Liver (tissue), 9 donors: Measurements from ENCODE around the gene TIMP3. TPM values are rescaled to one million over a fixed set of nuclear protein-coding genes. Genes with fewer than 3 reads are reported as not detected.

Source experiments
- DNase-seq: peaks from one replicate; pipeline ENCODE4 v3.0.0-alpha.2; 2017; ENCODE audit warnings: low spot score
- H3K27ac ChIP-seq, 2 donors: one replicate each; pipeline ENCODE4 v1.7.0; 2013; ENCODE audit warnings: inconsistent platforms in 2 of 2, low read length in 2 of 2, control low read depth in 1 of 2, low read depth in 1 of 2, mild to moderate bottlenecking in 1 of 2
- H3K27me3 ChIP-seq, 4 donors: one replicate each; pipeline versions ENCODE4 v1.6.1 to v1.7.0; 2013; ENCODE audit warnings: low read length in 3 of 4, inconsistent platforms in 1 of 4, mild to moderate bottlenecking in 1 of 4, moderate library complexity in 1 of 4; ENCODE audit not compliant: control insufficient read depth in 4 of 4, insufficient read depth in 4 of 4
- H3K36me3 ChIP-seq, 4 donors: one replicate each; pipeline versions ENCODE4 v1.6.1 to v1.7.0; 2013; ENCODE audit warnings: low read length in 3 of 4, mild to moderate bottlenecking in 3 of 4, low read depth in 1 of 4, moderate library complexity in 1 of 4; ENCODE audit not compliant: control insufficient read depth in 4 of 4, insufficient read depth in 3 of 4
- H3K4me1 ChIP-seq, 4 donors: one replicate each; pipeline versions ENCODE4 v1.6.1 to v1.7.0; 2013; ENCODE audit warnings: low read length in 3 of 4, mild to moderate bottlenecking in 3 of 4, moderate library complexity in 1 of 4; ENCODE audit not compliant: control insufficient read depth in 4 of 4, insufficient read depth in 4 of 4
- H3K4me3 ChIP-seq, 3 donors: one replicate each; pipeline versions ENCODE4 v1.6.1 to v1.7.0; 2013; ENCODE audit warnings: low read length in 3 of 3, control low read depth in 1 of 3, low read depth in 1 of 3, mild to moderate bottlenecking in 1 of 3
- H3K9ac ChIP-seq, 2 donors: one replicate each; pipeline ENCODE4 v1.7.0; 2013; ENCODE audit warnings: low read length in 2 of 2, mild to moderate bottlenecking in 2 of 2, moderate library complexity in 2 of 2, control low read depth in 1 of 2, low read depth in 1 of 2
- H3K9me3 ChIP-seq, 4 donors: one replicate each; pipeline versions ENCODE4 v1.6.1 to v1.7.0; 2013; ENCODE audit warnings: low read length in 3 of 4; ENCODE audit not compliant: control insufficient read depth in 4 of 4
- EGR1 ChIP-seq, 2 donors: IDR thresholded peaks; 2 replicates each; pipeline ENCODE4 v1.6.1; 2016 to 2018; ENCODE audit warnings: antibody characterized with exemption in 2 of 2, low read depth in 2 of 2
- FOXA1 ChIP-seq: IDR thresholded peaks from 2 replicates; pipeline ENCODE4 v1.6.1; 2016; ENCODE audit warnings: antibody characterized with exemption
- FOXA2 ChIP-seq: IDR thresholded peaks from 2 replicates; pipeline ENCODE4 v1.6.1; 2016; ENCODE audit warnings: antibody characterized with exemption
- GABPA ChIP-seq, 2 donors: IDR thresholded peaks in 1 of 2; conservative IDR thresholded peaks in 1 of 2; 2 replicates each; pipeline ENCODE4 v1.6.1; 2016; ENCODE audit warnings: antibody characterized with exemption in 2 of 2, mild to moderate bottlenecking in 1 of 2, moderate library complexity in 1 of 2
- HNF4A ChIP-seq, 2 donors: conservative IDR thresholded peaks; 2 replicates each; pipeline ENCODE4 v1.6.1; 2016; ENCODE audit warnings: antibody characterized with exemption in 2 of 2, mild to moderate bottlenecking in 2 of 2
- HNF4G ChIP-seq: IDR thresholded peaks from 2 replicates; pipeline ENCODE4 v1.6.1; 2016; ENCODE audit warnings: antibody characterized with exemption
- JUND ChIP-seq, 2 donors: IDR thresholded peaks; 2 replicates each; pipeline ENCODE4 v1.6.1; 2016; ENCODE audit warnings: antibody characterized with exemption in 2 of 2
- NR2F2 ChIP-seq: IDR thresholded peaks from 2 replicates; pipeline ENCODE4 v1.6.1; 2016; ENCODE audit warnings: antibody characterized with exemption
- RAD21 ChIP-seq, 2 donors: IDR thresholded peaks; 2 replicates each; pipeline ENCODE4 v1.6.1; 2016; ENCODE audit warnings: antibody characterized with exemption in 2 of 2, mild to moderate bottlenecking in 2 of 2
- RXRA ChIP-seq, 2 donors: IDR thresholded peaks; 2 replicates each; pipeline ENCODE4 v1.6.1; 2017 to 2018; ENCODE audit warnings: antibody characterized with exemption in 2 of 2, mild to moderate bottlenecking in 1 of 2
- SP1 ChIP-seq: IDR thresholded peaks from 2 replicates; pipeline ENCODE4 v1.6.1; 2018; ENCODE audit warnings: antibody characterized with exemption, mild to moderate bottlenecking
- YY1 ChIP-seq: IDR thresholded peaks from 2 replicates; pipeline ENCODE4 v1.6.1; 2016; ENCODE audit warnings: antibody characterized with exemption, mild to moderate bottlenecking
- WGBS: extraction: QIAGEN DNeasy Blood & Tissue Kit; methylation state at CpG from one replicate; pipeline ENCODE4 v1.1.7; 2013; 5-methylcytosine and 5-hydroxymethylcytosine counted together
- polyA plus RNA-seq, 2 donors: library from polyadenylated mRNA; stranded (reverse) in 1 of 2; unstranded in 1 of 2; fragments of 200-250 nt in 1 of 2; fragments of >200 nt in 1 of 2; fragmentation: Nextera tagmentation in 1 of 2; extraction: Ambion mirVana in 1 of 2; gene quantifications; one replicate each; pipeline versions ENCODE4 v1.2.1 to v1.2.3, GENCODE V29; 2013 to 2015
- total RNA-seq, 2 donors: library from RNA; depleted of rRNA; stranded (reverse); fragments of >200 nt; gene quantifications; one replicate each; pipeline ENCODE4 v1.2.3, GENCODE V29; 2014
- TF ChIP-seq, protein P1 (sequence below): IDR thresholded peaks from 2 replicates; pipeline ENCODE4 v1.6.1; 2016; ENCODE audit warnings: antibody characterized with exemption
- TF ChIP-seq, protein P2 (sequence below): IDR thresholded peaks from 2 replicates; pipeline ENCODE4 v1.6.1; 2016; ENCODE audit warnings: antibody characterized with exemption
- TF ChIP-seq, protein P3 (sequence below): IDR thresholded peaks from 2 replicates; pipeline ENCODE4 v1.6.1; 2016; ENCODE audit warnings: antibody characterized with exemption, mild to moderate bottlenecking
- donor health status: healthy.
- donor health status: healthy.
- donor health status: healthy.
- donor health status: healthy.
- donor health status: healthy.

The TIMP3 gene
- total and polyA plus RNA-seq, 4 donors = 28.0 to 44.0 (median 31.2) TPM

DNA sequence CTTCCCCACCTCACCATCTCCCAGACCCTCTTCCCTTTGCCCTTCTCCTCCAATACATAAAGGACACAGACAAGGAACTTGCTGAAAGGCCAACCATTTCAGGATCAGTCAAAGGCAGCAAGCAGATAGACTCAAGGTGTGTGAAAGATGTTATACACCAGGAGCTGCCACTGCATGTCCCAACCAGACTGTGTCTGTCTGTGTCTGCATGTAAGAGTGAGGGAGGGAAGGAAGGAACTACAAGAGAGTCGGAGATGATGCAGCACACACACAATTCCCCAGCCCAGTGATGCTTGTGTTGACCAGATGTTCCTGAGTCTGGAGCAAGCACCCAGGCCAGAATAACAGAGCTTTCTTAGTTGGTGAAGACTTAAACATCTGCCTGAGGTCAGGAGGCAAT lies 58.2 kb downstream of the TIMP3 start:
- Histone ChIP-seq H3K9ac (no peak overlapping the region), H3K4me1 (no peaks in the 10 kb centered on the region), H3K36me3 (peaks cover 0 to 20% (median 18%) of the 10 kb centered on the region in 4 donors), H3K9me3 (no peaks in the 10 kb centered on the region), H3K4me3 (no peak overlapping the region), H3K27me3 (no peaks in the 10 kb centered on the region), H3K27ac (no peak overlapping the region)
- no peak for DNase-seq
- 89% methylated on average over 1 of the region's 1 CpG for WGBS
- TF ChIP-seq JUND (IDR thresholded peaks at IDR 0.05) = no peak
- no peak for TF ChIP-seq RXRA (IDR thresholded peaks at IDR 0.05)
- TF ChIP-seq, protein P1, sequence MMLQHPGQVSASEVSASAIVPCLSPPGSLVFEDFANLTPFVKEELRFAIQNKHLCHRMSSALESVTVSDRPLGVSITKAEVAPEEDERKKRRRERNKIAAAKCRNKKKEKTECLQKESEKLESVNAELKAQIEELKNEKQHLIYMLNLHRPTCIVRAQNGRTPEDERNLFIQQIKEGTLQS = no peak
- no peak for TF ChIP-seq RAD21 (IDR thresholded peaks at IDR 0.05)

DNA sequence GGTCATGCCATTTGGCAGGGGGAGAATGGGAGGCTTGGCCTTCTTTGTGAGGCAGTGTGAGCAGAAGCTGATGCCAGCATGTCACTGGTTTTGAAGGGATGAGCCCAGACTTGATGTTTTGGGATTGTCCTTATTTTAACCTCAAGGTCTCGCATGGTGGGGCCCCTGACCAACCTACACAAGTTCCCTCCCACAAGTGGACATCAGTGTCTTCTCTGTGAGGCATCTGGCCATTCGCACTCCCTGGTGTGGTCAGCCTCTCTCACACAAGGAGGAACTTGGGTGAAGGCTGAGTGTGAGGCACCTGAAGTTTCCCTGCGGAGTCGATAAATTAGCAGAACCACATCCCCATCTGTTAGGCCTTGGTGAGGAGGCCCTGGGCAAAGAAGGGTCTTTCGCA lies 59.8 kb downstream of the TIMP3 start:
- WGBS = 94% methylated on average over 5 of the region's 5 CpGs
- H3K4me3 ChIP-seq = no peak overlapping the region

DNA sequence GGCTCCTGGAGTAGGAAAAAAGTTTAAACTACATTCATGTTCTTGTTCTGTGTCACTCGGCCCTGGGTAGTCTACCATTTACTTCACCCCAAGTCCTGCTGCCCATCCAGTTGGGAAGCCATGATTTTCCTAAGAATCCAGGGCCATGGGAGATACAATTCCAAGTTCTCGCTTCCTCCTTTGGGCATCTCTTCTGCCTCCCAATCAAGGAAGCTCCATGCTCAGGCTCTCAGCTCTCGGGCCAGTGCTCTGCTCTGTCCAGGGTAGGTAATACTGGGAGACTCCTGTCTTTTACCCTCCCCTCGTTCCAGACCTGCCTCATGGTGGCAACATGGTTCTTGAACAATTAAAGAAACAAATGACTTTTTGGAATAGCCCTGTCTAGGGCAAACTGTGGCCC lies 60.6 kb downstream of the TIMP3 start:
- H3K36me3 ChIP-seq = peaks cover 0 to 20% (median 18%) of the 10 kb centered on the region in 4 donors

More for the DNA sequence above, 59.8 kb downstream of the TIMP3 start:
- TF ChIP-seq RXRA (IDR thresholded peaks at IDR 0.05) (no peak), SP1 (no peak), FOXA1 (no peak), RAD21 (IDR thresholded peaks at IDR 0.05) (no peak), NR2F2 (no peak), GABPA (IDR thresholded peaks at IDR 0.05 in 1 of 2, conservative IDR thresholded peaks at IDR 0.05 in 1 of 2) (no peak), HNF4G (no peak)
- TF ChIP-seq, protein P2, sequence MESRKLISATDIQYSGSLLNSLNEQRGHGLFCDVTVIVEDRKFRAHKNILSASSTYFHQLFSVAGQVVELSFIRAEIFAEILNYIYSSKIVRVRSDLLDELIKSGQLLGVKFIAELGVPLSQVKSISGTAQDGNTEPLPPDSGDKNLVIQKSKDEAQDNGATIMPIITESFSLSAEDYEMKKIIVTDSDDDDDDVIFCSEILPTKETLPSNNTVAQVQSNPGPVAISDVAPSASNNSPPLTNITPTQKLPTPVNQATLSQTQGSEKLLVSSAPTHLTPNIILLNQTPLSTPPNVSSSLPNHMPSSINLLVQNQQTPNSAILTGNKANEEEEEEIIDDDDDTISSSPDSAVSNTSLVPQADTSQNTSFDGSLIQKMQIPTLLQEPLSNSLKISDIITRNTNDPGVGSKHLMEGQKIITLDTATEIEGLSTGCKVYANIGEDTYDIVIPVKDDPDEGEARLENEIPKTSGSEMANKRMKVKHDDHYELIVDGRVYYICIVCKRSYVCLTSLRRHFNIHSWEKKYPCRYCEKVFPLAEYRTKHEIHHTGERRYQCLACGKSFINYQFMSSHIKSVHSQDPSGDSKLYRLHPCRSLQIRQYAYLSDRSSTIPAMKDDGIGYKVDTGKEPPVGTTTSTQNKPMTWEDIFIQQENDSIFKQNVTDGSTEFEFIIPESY = no peak
- no peak overlapping the region for H3K9ac ChIP-seq
- H3K9me3 ChIP-seq = no peaks in the 10 kb centered on the region
- H3K27ac ChIP-seq = no peak overlapping the region
- H3K27me3 ChIP-seq = no peaks in the 10 kb centered on the region
- DNase-seq = no peak
- peaks cover 0 to 20% (median 18%) of the 10 kb centered on the region in 4 donors for H3K36me3 ChIP-seq
- H3K4me1 ChIP-seq = no peaks in the 10 kb centered on the region

DNA sequence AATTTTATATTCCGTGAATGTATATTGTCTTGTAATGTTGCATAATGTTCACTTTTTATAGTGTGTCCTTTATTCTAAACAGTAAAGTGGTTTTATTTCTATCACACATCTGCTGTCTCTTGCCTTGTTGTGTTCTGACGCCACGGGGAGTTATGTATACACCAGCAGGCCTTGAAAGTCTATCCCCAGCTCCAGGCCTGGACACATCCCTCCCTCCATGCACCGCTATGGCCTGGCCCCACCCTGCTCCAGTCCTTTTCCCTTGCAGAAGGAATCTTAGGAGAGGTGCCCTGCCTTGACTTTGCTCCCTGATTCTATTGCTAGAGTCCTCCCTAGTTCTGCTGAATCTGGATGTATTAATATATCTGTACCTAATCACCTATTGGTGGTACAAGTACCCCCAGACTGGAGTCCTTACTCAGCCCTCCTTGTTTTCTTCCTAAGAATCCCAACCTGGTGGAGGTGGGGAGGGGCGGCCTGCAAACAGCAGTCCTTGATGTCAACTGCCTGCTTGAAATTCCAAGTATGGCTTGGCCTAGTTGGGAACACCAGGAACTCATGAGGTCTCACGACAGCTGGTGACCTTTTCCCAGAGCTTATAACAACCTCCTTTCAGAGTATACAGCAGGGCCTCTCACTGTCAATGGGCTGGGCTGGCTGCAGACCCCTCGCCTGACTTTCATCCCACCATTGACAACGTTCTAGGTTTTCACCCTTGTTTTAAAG lies 61.6 kb downstream of the TIMP3 start:
- 93% methylated on average over 8 of the region's 8 CpGs for WGBS
- Histone ChIP-seq H3K27me3 (no peaks in the 10 kb centered on the region), H3K27ac (no peak overlapping the region), H3K9me3 (no peaks in the 10 kb centered on the region), H3K36me3 (peaks cover 0 to 15% (median 11%) of the 10 kb centered on the region in 4 donors), H3K9ac (no peak overlapping the region), H3K4me1 (no peaks in the 10 kb centered on the region), H3K4me3 (no peak overlapping the region)
- no peak for TF ChIP-seq JUND (IDR thresholded peaks at IDR 0.05)
- no peak for TF ChIP-seq FOXA2
- TF ChIP-seq, protein P3, sequence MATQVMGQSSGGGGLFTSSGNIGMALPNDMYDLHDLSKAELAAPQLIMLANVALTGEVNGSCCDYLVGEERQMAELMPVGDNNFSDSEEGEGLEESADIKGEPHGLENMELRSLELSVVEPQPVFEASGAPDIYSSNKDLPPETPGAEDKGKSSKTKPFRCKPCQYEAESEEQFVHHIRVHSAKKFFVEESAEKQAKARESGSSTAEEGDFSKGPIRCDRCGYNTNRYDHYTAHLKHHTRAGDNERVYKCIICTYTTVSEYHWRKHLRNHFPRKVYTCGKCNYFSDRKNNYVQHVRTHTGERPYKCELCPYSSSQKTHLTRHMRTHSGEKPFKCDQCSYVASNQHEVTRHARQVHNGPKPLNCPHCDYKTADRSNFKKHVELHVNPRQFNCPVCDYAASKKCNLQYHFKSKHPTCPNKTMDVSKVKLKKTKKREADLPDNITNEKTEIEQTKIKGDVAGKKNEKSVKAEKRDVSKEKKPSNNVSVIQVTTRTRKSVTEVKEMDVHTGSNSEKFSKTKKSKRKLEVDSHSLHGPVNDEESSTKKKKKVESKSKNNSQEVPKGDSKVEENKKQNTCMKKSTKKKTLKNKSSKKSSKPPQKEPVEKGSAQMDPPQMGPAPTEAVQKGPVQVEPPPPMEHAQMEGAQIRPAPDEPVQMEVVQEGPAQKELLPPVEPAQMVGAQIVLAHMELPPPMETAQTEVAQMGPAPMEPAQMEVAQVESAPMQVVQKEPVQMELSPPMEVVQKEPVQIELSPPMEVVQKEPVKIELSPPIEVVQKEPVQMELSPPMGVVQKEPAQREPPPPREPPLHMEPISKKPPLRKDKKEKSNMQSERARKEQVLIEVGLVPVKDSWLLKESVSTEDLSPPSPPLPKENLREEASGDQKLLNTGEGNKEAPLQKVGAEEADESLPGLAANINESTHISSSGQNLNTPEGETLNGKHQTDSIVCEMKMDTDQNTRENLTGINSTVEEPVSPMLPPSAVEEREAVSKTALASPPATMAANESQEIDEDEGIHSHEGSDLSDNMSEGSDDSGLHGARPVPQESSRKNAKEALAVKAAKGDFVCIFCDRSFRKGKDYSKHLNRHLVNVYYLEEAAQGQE = no peak
- TF ChIP-seq, protein P1 = no peak
- TF ChIP-seq YY1 = no peak
- TF ChIP-seq FOXA1 = no peak
- DNase-seq = no peak

More for the DNA sequence above, 60.6 kb downstream of the TIMP3 start:
- 91% methylated on average over 4 of the region's 4 CpGs for WGBS
- H3K27me3 ChIP-seq = no peaks in the 10 kb centered on the region
- no peak for TF ChIP-seq NR2F2
- TF ChIP-seq HNF4A (conservative IDR thresholded peaks at IDR 0.05) = no peak
- no peak for TF ChIP-seq EGR1 (IDR thresholded peaks at IDR 0.05; ENCODE audit: low read depth in 2 of 2)
- no peak for TF ChIP-seq SP1
- no peak overlapping the region for H3K9ac ChIP-seq
- no peak overlapping the region for H3K4me3 ChIP-seq
- H3K4me1 ChIP-seq = no peaks in the 10 kb centered on the region
- no peak for DNase-seq
- no peak overlapping the region for H3K27ac ChIP-seq
- H3K9me3 ChIP-seq = no peaks in the 10 kb centered on the region
